ENCODE measurements around the gene ZNF263. TPM values are rescaled to one million over a fixed set of nuclear protein-coding genes. Genes with fewer than 3 reads are reported as not detected.
A peak's percentile ranks its signal among the peaks of the same experiment; 100 is the strongest.

Gene ZNF263
- polyA plus RNA-seq, 1 of the 3 experiments (the other 2 are of a cell fraction) = 13.7 TPM

GRCh38 chr16:3252967-3253366, 30.3 kb upstream of the ZNF263 start:
- H3F3A ChIP-seq (replicated peaks; ENCODE audit: insufficient read depth) = no peaks in the 10 kb centered on the region
- no peak overlapping the region for H2AFZ ChIP-seq (ENCODE audit: low read depth)
- H4K20me1 ChIP-seq (ENCODE audit: insufficient read depth) = no peaks in the 10 kb centered on the region
- TF ChIP-seq NFIC (IDR thresholded peaks at IDR 0.05; ENCODE audit: borderline replicate concordance) (no peak), JUND (IDR thresholded peaks at IDR 0.05) (no peak)
- H3K4me1 ChIP-seq (ENCODE audit: control insufficient read depth in 1 of 2, insufficient read depth in 2 of 2, low read depth in 1 of 2, low read length in 1 of 2) = no peaks in the 10 kb centered on the region
- ChIA-PET POLR2A (no interaction called here), CTCF (no interaction called here)
- H3K36me3 ChIP-seq (replicated peaks in 1 of 2; ENCODE audit: control insufficient read depth in 1 of 2, insufficient read depth in 2 of 2, low read length in 1 of 2) = no peaks in the 10 kb centered on the region
- H3K4me3 ChIP-seq (ENCODE audit: low read depth in 2 of 2, low read length in 1 of 2) = no peak overlapping the region
- no peaks in the 10 kb centered on the region for H3K79me2 ChIP-seq (ENCODE audit: insufficient read depth)
- no peaks in the 10 kb centered on the region for H3K9me3 ChIP-seq
- H3K4me2 ChIP-seq = no peak overlapping the region
- DNase-seq = no peak
- H3K27me3 ChIP-seq (ENCODE audit: insufficient read depth) = peaks cover 68% of the 10 kb centered on the region
- 61% methylated on average over 4 of the region's 4 CpGs for WGBS (ENCODE audit: low lambda C conversion rate)
- no peaks in the 10 kb centered on the region for H3K9me2 ChIP-seq
- no peak overlapping the region for H3K27ac ChIP-seq (ENCODE audit: low read depth in 2 of 2, low read length in 1 of 2)
- H3K9ac ChIP-seq = no peak overlapping the region

GRCh38 chr16:3254309-3254708, 29.0 kb upstream of the ZNF263 start:
- POLR2A ChIA-PET = no interaction called here
- Histone ChIP-seq H2AFZ (ENCODE audit: low read depth) (no peak overlapping the region), H4K20me1 (ENCODE audit: insufficient read depth) (no peaks in the 10 kb centered on the region), H3F3A (replicated peaks; ENCODE audit: insufficient read depth) (no peaks in the 10 kb centered on the region), H3K27me3 (ENCODE audit: insufficient read depth) (peaks cover 58% of the 10 kb centered on the region), H3K4me2 (no peak overlapping the region), H3K9me2 (no peaks in the 10 kb centered on the region), H3K9me3 (no peaks in the 10 kb centered on the region), H3K4me3 (ENCODE audit: low read depth in 2 of 2, low read length in 1 of 2) (no peak overlapping the region), H3K4me1 (ENCODE audit: control insufficient read depth in 1 of 2, insufficient read depth in 2 of 2, low read depth in 1 of 2, low read length in 1 of 2) (no peaks in the 10 kb centered on the region), H3K36me3 (replicated peaks in 1 of 2; ENCODE audit: control insufficient read depth in 1 of 2, insufficient read depth in 2 of 2, low read length in 1 of 2) (no peaks in the 10 kb centered on the region), H3K9ac (no peak overlapping the region), H3K27ac (ENCODE audit: low read depth in 2 of 2, low read length in 1 of 2) (no peak overlapping the region), H3K79me2 (ENCODE audit: insufficient read depth) (no peaks in the 10 kb centered on the region)
- peak; percentile 41 for DNase-seq
- TF ChIP-seq USF1 (IDR thresholded peaks at IDR 0.05; ENCODE audit: borderline replicate concordance, low read depth) (no peak), GATA2 (CRISPR knock-in tag; IDR thresholded peaks at IDR 0.05) (no peak), MXI1 (IDR thresholded peaks at IDR 0.05; ENCODE audit: low read depth, low read length) (no peak), CTCF (IDR thresholded peaks at IDR 0.05) (no peak), USF2 (IDR thresholded peaks at IDR 0.05; ENCODE audit: borderline replicate concordance, low read depth, low read length) (no peak), TEAD4 (IDR thresholded peaks at IDR 0.05; ENCODE audit: borderline replicate concordance, insufficient read depth) (no peak), FOXJ3 (CRISPR knock-in tag; IDR thresholded peaks at IDR 0.05) (no peak), SIN3A (IDR thresholded peaks at IDR 0.05; ENCODE audit: borderline replicate concordance, low read depth, low read length) (no peak), REST (IDR thresholded peaks at IDR 0.05; ENCODE audit: low read depth, low read length) (no peak)
- 30% methylated on average over 28 of the region's 35 CpGs for WGBS (ENCODE audit: low lambda C conversion rate)
- CTCF ChIA-PET = interaction anchor here (1.5 kb wide), 1 partner anchor 10 kb away, joined by 5 read pairs; no protein-coding TSS in a partner anchor

All from SK-N-SH (cell line).